Glomerular visceral epithelial cell (primary cell): ENCODE data around the gene NPPB.

Experiments
- DNase-seq: peaks from one replicate; pipeline ENCODE4 v3.0.0-alpha.2; 2016; ENCODE audit errors: extremely low spot score

The NPPB gene

GRCh38 chr1:11833497-11833896 is 25.2 kb downstream of the NPPB start:
- DNase-seq, result no peak

DNA sequence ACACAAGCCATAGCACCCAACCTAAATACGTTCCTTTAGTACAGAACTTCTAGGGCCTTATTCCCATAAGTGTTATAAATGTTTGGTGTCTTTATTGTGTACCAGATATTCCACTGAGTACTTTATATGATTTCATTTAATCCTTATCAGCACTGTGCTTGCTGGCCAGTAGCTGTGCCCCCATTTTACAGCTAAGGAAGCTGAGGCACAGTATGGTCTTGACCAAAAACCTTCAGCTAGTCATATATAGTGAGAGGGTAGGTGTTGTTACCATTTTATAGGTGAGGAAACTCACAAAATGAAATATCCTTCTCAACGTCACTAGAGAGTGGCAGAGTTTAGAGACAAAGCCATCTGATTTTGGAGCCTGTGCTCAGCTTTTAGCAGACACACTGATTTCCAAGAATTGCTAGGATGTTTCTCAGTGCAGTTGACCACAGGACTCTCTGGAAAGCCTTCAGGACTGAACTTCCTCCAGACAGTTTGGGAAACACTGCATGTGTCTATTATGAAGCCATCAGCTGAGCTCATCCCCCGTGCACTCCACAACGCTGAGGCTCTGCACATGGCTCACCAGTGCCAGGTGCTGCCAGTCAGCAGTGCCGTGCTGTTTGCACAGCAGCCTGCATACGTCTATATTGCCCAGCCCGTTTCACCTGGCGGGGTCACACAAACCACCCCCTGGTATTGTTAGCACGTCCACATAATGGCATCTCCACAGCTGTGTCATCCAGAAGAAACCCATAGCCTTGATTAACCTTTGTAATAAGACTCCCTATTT is 26.6 kb downstream of the NPPB start:
- DNase-seq, result no peak

GRCh38 chr1:11828511-11828910 is 30.2 kb downstream of the NPPB start:
- DNase-seq, result no peak

DNA sequence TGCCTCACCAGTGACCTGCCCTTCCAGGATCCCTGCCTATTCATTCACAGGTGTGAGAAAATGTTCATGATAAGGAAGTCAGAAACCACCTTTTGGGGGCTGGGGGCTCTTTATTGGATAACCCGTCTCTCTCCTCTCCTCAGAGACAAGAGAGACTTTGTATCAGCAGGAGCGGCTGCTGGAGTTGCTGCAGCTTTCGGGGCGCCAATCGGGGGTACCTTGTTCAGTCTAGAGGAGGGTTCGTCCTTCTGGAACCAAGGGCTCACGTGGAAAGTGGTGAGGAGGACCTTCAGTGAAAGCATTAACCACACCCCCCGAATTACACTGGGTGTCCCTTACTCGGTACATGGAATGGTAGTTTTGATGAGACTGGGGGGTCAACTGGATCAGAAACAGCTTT is 31.8 kb downstream of the NPPB start:
- DNase-seq, result no peak

GRCh38 chr1:11825131-11825530 is 33.6 kb downstream of the NPPB start:
- DNase-seq, result no peak

DNA sequence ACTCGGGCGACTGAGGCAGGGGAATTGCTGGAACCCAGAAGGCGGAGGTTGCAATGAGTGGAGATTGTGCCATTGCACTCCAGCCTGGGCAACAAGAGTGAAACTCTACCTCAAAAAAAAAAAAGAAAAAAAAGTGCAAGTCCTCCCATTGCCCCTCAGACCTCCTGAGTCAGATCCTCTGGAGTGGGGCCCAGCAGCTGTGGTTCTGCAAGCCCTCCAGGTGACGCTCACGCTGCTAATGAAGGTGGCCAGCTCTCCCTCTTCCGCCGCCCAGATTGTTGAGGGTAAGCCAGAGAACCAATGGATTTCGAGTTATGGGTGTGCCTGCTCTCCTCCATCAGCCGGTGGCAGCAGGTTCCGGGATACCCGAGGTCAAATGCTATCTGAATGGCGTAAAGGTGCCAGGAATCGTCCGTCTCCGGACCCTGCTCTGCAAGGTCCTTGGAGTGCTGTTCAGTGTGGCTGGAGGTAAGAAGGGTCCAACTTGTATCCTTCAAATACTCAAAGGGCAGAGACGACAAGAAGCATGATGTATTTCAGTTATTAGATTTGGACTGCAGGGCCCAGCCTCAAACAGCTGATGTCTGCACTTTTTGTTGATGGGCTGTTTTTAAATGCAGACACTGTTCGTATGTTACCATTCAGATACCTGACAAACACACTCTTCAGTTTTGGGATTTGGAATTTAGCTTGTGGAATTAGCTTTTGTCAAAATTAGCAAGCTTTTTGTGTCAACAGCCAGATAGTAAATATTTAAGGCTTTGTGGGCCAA is 35.2 kb downstream of the NPPB start:
- DNase-seq, result no peak

GRCh38 chr1:11822091-11822490 is 36.7 kb downstream of the NPPB start:
- DNase-seq, result no peak

DNA sequence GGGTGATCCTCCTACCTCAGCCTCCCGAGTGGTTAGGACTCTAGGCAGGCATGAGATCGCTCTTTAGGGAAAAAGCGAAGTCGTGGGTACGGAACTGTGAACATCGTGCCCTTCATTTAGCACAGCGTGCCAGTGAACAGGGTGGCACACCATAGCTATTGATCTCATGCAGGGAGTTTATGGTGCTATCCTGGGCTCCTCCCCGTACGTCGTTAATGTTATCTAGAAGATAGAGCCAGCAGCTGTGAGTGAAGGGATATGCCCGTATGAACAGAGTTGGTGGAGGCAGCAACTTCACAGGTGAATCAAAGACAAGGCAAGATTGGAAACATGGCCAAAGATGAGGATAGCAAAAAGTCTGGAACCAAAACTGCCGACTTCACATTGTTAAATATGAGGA is 41.6 kb downstream of the NPPB start:
- DNase-seq, result no peak

DNA sequence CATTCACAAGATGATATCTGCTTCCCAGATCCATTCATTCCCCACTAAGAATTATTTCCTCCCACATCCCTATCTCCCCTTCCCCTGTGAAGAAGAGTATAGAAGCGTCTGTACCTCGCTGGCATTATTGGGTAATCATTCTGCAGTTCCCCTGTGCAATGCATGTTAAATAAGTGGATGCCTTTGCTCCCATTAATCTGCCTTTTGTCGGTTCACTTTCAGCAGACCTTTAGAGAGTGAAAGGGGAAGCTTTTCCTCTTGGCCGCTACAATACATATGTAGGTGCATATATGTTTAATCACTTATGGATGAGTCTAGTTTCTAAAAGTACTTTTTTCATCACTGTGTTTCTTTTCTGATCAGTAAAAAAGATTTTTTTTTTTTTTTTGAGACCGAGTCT is 45.7 kb downstream of the NPPB start:
- DNase-seq, result no peak
